ENCODE data around the gene FMO2. TPM values are rescaled to one million over a fixed set of nuclear protein-coding genes. Genes with fewer than 3 reads are reported as not detected.

Gene FMO2
- total RNA-seq, 1 donor from 2014 or later = not detected

DNA sequence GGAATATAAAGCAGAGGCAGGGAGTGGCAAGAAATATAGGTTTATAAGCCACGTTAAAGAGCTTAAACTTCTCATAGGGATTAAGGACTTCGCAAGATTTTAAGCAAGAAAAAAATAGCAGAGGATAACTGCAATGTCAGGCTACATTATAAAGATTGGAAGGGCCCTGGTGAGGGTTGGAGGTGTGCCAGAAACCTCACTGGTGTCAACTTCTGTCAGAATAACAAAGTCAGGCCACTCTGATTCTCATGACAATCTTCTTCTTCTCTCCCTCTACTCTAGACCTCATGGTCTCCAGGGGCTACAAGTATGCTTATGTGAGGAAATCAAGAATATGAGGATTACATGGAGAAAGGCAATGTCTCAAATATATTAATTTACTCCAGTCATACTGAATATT is 32.6 kb upstream of the FMO2 start:
- no peak overlapping the region for H3K4me3 Mint-ChIP-seq (ENCODE audit: unreplicated experiment)
- no peaks in the 10 kb centered on the region for H3K9me3 Mint-ChIP-seq (ENCODE audit: unreplicated experiment)
- TF ChIP-seq, protein P1, sequence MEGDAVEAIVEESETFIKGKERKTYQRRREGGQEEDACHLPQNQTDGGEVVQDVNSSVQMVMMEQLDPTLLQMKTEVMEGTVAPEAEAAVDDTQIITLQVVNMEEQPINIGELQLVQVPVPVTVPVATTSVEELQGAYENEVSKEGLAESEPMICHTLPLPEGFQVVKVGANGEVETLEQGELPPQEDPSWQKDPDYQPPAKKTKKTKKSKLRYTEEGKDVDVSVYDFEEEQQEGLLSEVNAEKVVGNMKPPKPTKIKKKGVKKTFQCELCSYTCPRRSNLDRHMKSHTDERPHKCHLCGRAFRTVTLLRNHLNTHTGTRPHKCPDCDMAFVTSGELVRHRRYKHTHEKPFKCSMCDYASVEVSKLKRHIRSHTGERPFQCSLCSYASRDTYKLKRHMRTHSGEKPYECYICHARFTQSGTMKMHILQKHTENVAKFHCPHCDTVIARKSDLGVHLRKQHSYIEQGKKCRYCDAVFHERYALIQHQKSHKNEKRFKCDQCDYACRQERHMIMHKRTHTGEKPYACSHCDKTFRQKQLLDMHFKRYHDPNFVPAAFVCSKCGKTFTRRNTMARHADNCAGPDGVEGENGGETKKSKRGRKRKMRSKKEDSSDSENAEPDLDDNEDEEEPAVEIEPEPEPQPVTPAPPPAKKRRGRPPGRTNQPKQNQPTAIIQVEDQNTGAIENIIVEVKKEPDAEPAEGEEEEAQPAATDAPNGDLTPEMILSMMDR (IDR thresholded peaks at IDR 0.05; ENCODE audit: partially characterized antibody, unreplicated experiment) = no peak
- no peaks in the 10 kb centered on the region for H3K36me3 Mint-ChIP-seq (ENCODE audit: unreplicated experiment)
- no peak overlapping the region for H3K27ac Mint-ChIP-seq (ENCODE audit: unreplicated experiment)
- H3K27me3 Mint-ChIP-seq (ENCODE audit: unreplicated experiment) = no peaks in the 10 kb centered on the region
- H3K4me1 Mint-ChIP-seq (ENCODE audit: low read depth, unreplicated experiment) = no peaks in the 10 kb centered on the region
- no peak for DNase-seq

DNA sequence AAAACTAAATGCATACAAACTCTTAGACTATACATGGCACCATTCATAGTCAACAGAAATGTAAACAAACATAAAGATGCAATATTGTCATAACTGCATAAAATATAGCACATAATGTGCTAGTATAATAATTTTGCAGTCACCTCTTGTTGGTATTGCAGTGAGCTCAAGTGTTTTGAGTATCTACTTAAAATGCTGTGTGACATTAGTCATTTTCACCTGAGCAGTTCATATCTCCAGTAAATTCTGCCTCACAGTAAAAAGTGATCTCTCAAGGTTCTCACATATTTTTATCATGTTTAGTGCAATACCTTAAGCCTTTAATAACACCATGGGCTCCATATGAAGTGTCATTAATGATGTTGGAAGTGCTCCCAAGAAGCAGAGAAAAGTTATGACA is 29.6 kb upstream of the FMO2 start:
- Mint-ChIP-seq H3K36me3 (ENCODE audit: unreplicated experiment) (no peaks in the 10 kb centered on the region), H3K27ac (ENCODE audit: unreplicated experiment) (no peak overlapping the region), H3K9me3 (ENCODE audit: unreplicated experiment) (no peaks in the 10 kb centered on the region), H3K4me3 (ENCODE audit: unreplicated experiment) (no peak overlapping the region), H3K27me3 (ENCODE audit: unreplicated experiment) (no peaks in the 10 kb centered on the region), H3K4me1 (ENCODE audit: low read depth, unreplicated experiment) (no peaks in the 10 kb centered on the region)
- no peak for DNase-seq
- TF ChIP-seq, protein P1 (IDR thresholded peaks at IDR 0.05; ENCODE audit: partially characterized antibody, unreplicated experiment) = no peak

DNA sequence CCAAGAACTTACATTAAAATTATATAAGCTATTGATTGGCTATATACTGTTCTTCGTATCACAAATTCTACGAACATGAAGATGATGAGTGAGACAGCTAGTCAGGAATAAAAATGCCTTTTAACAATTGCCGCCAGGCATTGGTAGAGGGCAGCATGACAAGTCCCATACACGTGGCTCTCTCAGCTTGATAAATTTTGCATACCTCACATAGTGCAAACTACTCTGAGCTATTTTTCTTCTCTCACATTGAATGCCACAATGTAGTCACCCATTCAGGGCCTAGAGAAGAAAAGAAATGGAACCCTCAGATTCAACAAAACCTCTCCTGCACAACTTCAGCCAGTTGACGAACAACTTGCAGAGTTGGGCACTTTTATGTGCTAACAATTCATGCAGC is 27.0 kb upstream of the FMO2 start:
- TF ChIP-seq, protein P1 (IDR thresholded peaks at IDR 0.05; ENCODE audit: partially characterized antibody, unreplicated experiment) = no peak
- Mint-ChIP-seq H3K27me3 (ENCODE audit: unreplicated experiment) (no peaks in the 10 kb centered on the region), H3K9me3 (ENCODE audit: unreplicated experiment) (no peaks in the 10 kb centered on the region), H3K36me3 (ENCODE audit: unreplicated experiment) (no peaks in the 10 kb centered on the region), H3K4me1 (ENCODE audit: low read depth, unreplicated experiment) (no peaks in the 10 kb centered on the region), H3K4me3 (ENCODE audit: unreplicated experiment) (no peak overlapping the region), H3K27ac (ENCODE audit: unreplicated experiment) (no peak overlapping the region)
- no peak for DNase-seq

DNA sequence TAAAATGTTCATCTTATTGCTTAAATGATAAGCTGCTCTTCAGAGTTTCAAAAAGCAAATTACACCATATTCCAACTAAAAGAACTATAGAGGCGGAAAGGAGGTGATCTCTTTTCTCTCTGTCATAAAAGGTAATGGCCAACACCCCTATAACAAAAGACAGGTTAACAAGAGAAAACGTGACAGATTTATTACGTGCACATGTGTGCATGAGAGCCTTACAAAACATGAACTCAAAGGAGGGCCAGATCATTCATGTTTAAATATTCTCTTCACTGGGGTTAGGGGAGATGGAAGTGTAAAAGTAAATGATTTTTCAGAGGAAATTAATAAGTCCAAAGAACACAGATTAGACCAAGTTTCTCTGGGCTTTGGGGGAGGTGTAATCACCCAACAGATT is 26.5 kb upstream of the FMO2 start:
- Mint-ChIP-seq H3K27ac (ENCODE audit: unreplicated experiment) (no peak overlapping the region), H3K36me3 (ENCODE audit: unreplicated experiment) (no peaks in the 10 kb centered on the region), H3K4me1 (ENCODE audit: low read depth, unreplicated experiment) (no peaks in the 10 kb centered on the region), H3K9me3 (ENCODE audit: unreplicated experiment) (no peaks in the 10 kb centered on the region), H3K27me3 (ENCODE audit: unreplicated experiment) (no peaks in the 10 kb centered on the region), H3K4me3 (ENCODE audit: unreplicated experiment) (no peak overlapping the region)
- no peak for DNase-seq
- TF ChIP-seq, protein P1 (IDR thresholded peaks at IDR 0.05; ENCODE audit: partially characterized antibody, unreplicated experiment) = no peak

DNA sequence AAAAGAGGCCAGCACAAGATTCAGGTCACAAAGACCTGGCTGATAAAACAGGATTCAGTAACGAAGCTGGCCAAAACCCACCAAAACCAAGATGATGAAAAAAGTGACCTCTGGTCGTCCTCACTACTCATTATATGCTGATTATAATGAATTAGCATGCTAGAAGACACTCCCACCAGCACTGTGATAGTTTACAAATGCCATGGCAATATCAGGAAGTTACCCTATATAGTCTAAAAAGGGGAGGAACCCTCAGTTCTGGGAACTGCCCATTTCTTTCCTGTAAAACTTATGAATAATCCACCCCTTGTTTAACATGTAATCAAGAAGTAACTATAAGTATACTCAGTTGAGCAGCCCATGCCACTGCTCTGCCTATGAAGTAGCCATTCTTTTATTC is 26.0 kb upstream of the FMO2 start:
- no peak overlapping the region for H3K27ac Mint-ChIP-seq (ENCODE audit: unreplicated experiment)
- no peak for DNase-seq
- H3K9me3 Mint-ChIP-seq (ENCODE audit: unreplicated experiment) = no peaks in the 10 kb centered on the region
- no peak overlapping the region for H3K4me3 Mint-ChIP-seq (ENCODE audit: unreplicated experiment)
- no peaks in the 10 kb centered on the region for H3K36me3 Mint-ChIP-seq (ENCODE audit: unreplicated experiment)
- TF ChIP-seq, protein P1 (IDR thresholded peaks at IDR 0.05; ENCODE audit: partially characterized antibody, unreplicated experiment) = no peak
- no peaks in the 10 kb centered on the region for H3K27me3 Mint-ChIP-seq (ENCODE audit: unreplicated experiment)
- no peaks in the 10 kb centered on the region for H3K4me1 Mint-ChIP-seq (ENCODE audit: low read depth, unreplicated experiment)

Data from glutamatergic neuron (in vitro differentiated cells).